HFF-Myc (cell line): ENCODE data around the gene LRRIQ1.
"Not testable (repeated sequence)": the region's sequence is repeated elsewhere in the genome, so short reads cannot be mapped to it uniquely, and the experiment has no call there.

Source experiments
- DNase-seq: peaks from one replicate; pipeline ENCODE4 v3.0.0-alpha.2; 2011; ENCODE audit warnings: low read depth; ENCODE audit errors: extremely low read depth
- H3K4me3 ChIP-seq: replicated peaks from 2 replicates; pipeline ENCODE4 v1.5.1; 2011; ENCODE audit warnings: low read depth, mild to moderate bottlenecking, control low read depth, low read length
- TF ChIP-seq, protein P1 (sequence below): IDR thresholded peaks from 2 replicates; pipeline ENCODE4 v1.5.1; 2012; ENCODE audit warnings: mild to moderate bottlenecking, low read depth, low read length, control low read depth; ENCODE audit errors: missing control alignments

The LRRIQ1 gene

DNA sequence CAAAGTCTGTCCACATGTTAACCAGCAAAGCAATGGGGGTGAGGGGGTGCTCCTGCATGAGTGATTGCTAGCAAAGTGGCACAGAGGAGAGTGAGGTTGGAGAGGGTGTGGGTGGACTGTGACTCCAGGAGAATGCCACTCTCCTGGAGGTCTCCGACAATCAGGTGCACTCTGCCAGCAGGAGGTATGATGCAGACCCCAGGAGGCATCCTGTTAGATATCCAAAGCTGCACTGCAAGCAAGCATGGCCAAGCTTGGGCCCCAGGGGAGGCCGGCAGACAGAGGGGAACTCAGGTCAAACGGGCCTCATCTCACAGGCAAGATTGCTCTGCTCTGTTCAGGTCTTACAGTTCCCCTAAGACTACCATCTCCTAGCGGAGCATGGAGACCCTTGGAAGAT, 170.4 kb downstream of the LRRIQ1 start:
- DNase-seq: no peak
- TF ChIP-seq, protein P1, sequence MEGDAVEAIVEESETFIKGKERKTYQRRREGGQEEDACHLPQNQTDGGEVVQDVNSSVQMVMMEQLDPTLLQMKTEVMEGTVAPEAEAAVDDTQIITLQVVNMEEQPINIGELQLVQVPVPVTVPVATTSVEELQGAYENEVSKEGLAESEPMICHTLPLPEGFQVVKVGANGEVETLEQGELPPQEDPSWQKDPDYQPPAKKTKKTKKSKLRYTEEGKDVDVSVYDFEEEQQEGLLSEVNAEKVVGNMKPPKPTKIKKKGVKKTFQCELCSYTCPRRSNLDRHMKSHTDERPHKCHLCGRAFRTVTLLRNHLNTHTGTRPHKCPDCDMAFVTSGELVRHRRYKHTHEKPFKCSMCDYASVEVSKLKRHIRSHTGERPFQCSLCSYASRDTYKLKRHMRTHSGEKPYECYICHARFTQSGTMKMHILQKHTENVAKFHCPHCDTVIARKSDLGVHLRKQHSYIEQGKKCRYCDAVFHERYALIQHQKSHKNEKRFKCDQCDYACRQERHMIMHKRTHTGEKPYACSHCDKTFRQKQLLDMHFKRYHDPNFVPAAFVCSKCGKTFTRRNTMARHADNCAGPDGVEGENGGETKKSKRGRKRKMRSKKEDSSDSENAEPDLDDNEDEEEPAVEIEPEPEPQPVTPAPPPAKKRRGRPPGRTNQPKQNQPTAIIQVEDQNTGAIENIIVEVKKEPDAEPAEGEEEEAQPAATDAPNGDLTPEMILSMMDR: no peak
- H3K4me3 ChIP-seq: no peak overlapping the region

DNA sequence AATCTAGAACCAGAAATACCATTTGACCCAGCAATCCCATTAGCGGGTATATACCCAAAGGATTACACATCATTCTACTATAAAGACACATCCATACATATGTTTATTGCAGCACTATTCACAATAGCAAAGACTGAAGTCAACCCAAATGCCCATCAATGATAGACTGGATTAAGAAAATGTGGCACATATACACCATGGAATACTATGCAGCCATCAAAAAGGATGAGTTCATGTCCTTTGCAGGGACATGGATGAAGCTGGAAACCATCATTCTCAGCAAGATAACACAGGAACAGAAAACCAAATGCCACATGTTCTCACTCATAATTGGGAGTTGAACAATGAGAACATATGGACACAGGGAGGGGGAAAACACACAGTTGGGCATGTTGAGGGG, 188.2 kb downstream of the LRRIQ1 start:
- not testable (repeated sequence) for H3K4me3 ChIP-seq, DNase-seq

DNA sequence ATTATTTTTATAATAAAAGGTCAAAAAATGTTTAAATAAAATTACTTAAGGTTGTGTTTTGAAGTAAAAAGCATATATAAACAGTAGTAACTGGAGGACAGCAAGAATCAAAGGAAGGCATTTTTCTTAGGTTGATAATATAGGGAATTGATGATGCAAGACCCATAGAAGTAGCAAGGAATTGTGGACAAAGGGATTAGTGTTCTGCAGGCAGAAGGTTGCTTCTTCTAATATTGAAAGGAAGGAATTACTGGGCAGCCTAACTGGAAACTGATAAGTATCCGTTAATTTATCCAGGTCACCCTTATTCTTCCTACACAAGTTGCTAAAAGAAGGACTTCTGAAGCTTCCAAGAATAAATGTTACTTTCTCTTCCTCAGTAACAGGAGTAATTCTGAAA, 189.3 kb downstream of the LRRIQ1 start:
- TF ChIP-seq, protein P1: no peak
- H3K4me3 ChIP-seq: no peak overlapping the region
- no peak for DNase-seq

DNA sequence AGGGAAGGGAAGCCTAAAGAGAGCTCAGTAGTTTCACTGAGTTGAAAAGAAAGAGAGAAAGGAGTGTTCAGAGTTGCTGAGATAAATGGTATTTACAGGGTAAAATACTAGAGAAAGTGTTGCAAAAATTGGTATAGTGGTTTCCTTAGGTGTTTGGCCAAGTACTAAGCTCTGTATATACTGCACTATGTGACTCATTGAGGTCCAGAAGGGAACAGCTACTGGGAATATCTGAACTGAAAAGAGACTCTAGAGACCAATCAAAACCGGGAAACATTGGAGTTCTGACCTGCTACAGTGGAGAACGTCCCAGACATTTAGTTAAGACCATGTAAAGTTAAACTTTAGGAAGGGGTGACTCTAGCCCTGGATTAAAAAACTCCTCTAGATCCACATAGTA, 201.2 kb downstream of the LRRIQ1 start:
- DNase-seq: no peak
- H3K4me3 ChIP-seq: no peak overlapping the region
- TF ChIP-seq, protein P1: no peak

DNA sequence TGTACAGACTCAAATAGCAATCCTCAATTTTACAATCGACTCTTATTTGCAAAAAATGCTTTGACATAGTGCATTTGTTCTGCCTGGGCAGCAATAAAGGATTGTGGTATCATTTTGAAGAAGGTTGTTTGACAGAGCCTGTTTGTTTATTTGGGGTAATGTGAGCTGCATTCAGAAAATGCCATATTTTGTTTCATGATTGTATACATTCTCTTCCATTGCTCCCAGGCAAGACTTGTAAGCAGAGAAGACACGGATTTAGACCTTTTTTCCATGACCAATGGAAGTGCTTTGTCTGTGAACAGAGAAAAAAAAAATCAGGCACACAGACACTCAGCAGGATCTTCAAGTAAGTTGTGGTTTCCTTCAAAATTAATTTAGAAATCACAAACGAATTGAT, 208.4 kb downstream of the LRRIQ1 start:
- DNase-seq: no peak
- H3K4me3 ChIP-seq: no peak overlapping the region
- TF ChIP-seq, protein P1: no peak

DNA sequence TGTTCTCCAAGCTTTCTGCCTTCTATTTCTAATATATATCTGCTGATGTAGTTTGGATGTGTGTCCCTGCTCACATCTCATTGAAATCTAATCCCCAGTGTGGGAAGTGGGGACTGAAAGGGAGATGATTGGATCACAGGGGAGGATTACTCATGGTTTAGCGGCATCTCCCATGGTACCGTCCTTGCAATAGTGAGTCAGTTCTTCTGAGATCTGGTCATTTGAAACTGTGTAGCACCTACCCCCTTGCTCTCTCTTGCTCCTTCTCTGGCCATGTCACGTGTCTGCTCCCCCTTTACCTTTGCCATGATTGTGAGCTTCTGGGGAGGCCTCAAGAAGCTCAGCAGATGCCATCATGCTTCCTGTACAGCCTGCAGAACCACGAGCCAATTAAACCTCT, 217.7 kb downstream of the LRRIQ1 start:
- no peak for DNase-seq
- TF ChIP-seq, protein P1: no peak
- H3K4me3 ChIP-seq: no peak overlapping the region

DNA sequence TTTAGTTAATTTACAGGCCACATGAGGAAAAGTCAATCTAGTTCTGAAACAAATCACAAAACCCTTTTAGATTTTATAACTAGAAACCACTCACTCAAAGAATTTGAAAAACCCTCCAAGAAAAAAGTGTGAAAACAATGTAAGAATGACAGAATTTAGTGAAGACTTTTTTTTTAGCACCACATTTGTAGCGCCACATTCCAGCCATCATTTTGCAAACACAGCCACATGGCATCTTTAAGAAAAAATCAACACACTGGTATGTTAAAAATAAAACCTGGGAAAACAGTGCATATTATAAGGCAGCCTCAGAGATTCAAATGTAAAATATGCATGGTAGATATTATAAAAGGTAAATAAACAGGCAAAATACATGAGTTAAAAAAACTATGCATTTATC, 221.5 kb downstream of the LRRIQ1 start:
- TF ChIP-seq, protein P1: no peak
- DNase-seq: no peak
- H3K4me3 ChIP-seq: no peak overlapping the region

DNA sequence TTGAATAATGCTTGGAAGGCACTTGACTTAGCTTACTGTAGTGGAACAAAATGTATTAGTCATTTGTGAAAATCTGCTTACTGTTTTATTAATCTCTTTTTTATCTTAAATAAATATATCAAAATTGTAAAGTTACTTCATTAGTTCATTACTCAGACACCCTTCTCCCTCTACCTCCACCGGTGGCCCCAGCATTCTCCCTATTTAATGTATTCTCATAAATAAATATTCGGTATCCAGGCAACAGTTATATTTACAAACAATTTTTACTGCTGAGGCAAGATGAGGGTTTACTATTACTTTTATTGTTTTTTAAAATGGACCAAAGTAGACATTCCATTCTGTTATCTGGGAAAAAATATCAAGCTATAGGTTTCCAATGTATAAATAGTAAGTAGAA, 224.3 kb downstream of the LRRIQ1 start:
- no peak overlapping the region for H3K4me3 ChIP-seq
- DNase-seq: no peak
- TF ChIP-seq, protein P1: no peak
